Measurements from ENCODE around the gene EXOC3L4.

EXOC3L4 gene

GRCh38 chr14:103133210-103134140 lies 39.0 kb downstream of the EXOC3L4 start:
- DNase-seq (ENCODE audit: low read depth): no peak

- no peak for DNase-seq (ENCODE audit: low read depth)
These were observed 39.9 kb downstream of the EXOC3L4 start for GRCh38 chr14:103134405-103134804.

GRCh38 chr14:103134919-103135318 lies 40.4 kb downstream of the EXOC3L4 start:
- no peak for DNase-seq (ENCODE audit: low read depth)

GRCh38 chr14:103135333-103136260 lies 41.1 kb downstream of the EXOC3L4 start:
- no peak for DNase-seq (ENCODE audit: low read depth)

GRCh38 chr14:103136388-103137271 lies 42.1 kb downstream of the EXOC3L4 start:
- DNase-seq (ENCODE audit: low read depth): no peak

GRCh38 chr14:103137689-103138300 lies 43.3 kb downstream of the EXOC3L4 start:
- DNase-seq (ENCODE audit: low read depth): no peak

GRCh38 chr14:103138301-103139131 lies 44.0 kb downstream of the EXOC3L4 start:
- no peak for DNase-seq (ENCODE audit: low read depth)

- no peak for DNase-seq (ENCODE audit: low read depth)
These were observed 44.9 kb downstream of the EXOC3L4 start for GRCh38 chr14:103139132-103140025.

GRCh38 chr14:103140316-103141109 lies 46.0 kb downstream of the EXOC3L4 start:
- DNase-seq (ENCODE audit: low read depth): no peak

- DNase-seq (ENCODE audit: low read depth): no peak
These were observed 46.7 kb downstream of the EXOC3L4 start for GRCh38 chr14:103141117-103141796.

- no peak for DNase-seq (ENCODE audit: low read depth)
These were observed 47.5 kb downstream of the EXOC3L4 start for GRCh38 chr14:103142026-103142425.

- no peak for DNase-seq (ENCODE audit: low read depth)
These were observed 48.3 kb downstream of the EXOC3L4 start for GRCh38 chr14:103142721-103143302.

- DNase-seq (ENCODE audit: low read depth): no peak
These were observed 49.0 kb downstream of the EXOC3L4 start for GRCh38 chr14:103143506-103143905.

GRCh38 chr14:103144085-103144484 lies 49.6 kb downstream of the EXOC3L4 start:
- DNase-seq (ENCODE audit: low read depth): no peak

- no peak for DNase-seq (ENCODE audit: low read depth)
These were observed 51.7 kb downstream of the EXOC3L4 start for GRCh38 chr14:103146141-103146709.

- DNase-seq (ENCODE audit: low read depth): no peak
These were observed 55.1 kb downstream of the EXOC3L4 start for GRCh38 chr14:103149351-103150237.
